Neural progenitor cell (in vitro differentiated cells): ENCODE results near the gene INPP4A.

ENCODE experiments used
- CTCF ChIP-seq: fragments of 200-600 bp; sonication (generic); IDR thresholded peaks from 2 replicates; pipeline ENCODE4 v1.5.1; 2017; ENCODE audit warnings: antibody characterized with exemption, mild to moderate bottlenecking
- EZH2 ChIP-seq: fragments of 200-600 bp; sonication (generic); IDR thresholded peaks from 2 replicates; pipeline ENCODE4 v1.6.1; 2017; ENCODE audit warnings: antibody characterized with exemption, mild to moderate bottlenecking, moderate library complexity
- EZH2phosphoT487 ChIP-seq: fragments of 200-600 bp; sonication (generic); IDR thresholded peaks from 2 replicates; pipeline ENCODE4 v1.6.1; 2017; ENCODE audit warnings: antibody characterized with exemption

GRCh38 chr2:98489971-98490962 lies 45.6 kb downstream of the INPP4A start:
- no peak for TF ChIP-seq CTCF
- no peak for TF ChIP-seq EZH2
- TF ChIP-seq EZH2phosphoT487: no peak
